DMS114 treated with DMSO at 0.1 percent for 48 hours (cell line): Measurements from ENCODE around the gene KNOP1.
"Not testable (repeated sequence)": the region's sequence is repeated elsewhere in the genome, so short reads cannot be mapped to it uniquely, and the experiment has no call there.

Experiments
- DNase-seq: peaks from one replicate; lab custom pipeline; 2025; ENCODE audit not compliant: unreplicated experiment; lab: John Stamatoyannopoulos, UW

The KNOP1 gene

DNA sequence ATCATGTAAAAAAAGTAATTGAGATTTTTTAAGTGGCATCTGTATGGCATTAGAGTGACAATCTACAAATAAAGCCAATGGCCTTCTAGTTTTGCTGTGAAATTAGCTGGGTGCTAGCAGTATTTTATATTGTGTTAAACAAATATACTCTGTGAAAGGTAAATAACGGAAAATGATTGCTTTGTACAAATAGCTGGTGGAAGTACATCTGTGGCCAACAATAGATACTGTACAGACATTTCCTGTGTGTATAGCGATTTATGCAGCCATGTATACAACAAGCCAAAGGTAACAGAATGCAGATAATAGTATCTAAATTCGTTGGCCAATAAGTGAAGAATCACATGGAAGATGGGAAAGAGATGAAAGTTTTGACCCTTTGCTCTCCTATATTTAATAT lies 26.6 kb upstream of the KNOP1 start:
- no peak for DNase-seq

DNA sequence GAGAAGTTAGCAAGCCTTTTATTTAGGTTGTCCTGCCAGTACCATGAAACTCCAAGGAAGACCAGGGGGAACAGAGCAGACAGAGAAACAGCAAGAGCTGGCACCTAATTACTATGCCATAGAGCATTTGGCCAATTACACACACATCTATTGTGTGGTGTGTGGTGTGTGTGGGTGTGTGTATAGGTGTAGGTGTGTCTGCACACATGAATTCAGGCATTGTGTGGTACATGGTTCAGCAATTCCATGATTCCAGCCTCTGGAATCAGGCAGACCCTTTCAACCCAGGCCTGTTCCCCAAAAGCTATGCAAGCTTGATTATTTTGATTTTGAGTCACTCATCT lies 25.8 kb upstream of the KNOP1 start:
- DNase-seq, result no peak

DNA sequence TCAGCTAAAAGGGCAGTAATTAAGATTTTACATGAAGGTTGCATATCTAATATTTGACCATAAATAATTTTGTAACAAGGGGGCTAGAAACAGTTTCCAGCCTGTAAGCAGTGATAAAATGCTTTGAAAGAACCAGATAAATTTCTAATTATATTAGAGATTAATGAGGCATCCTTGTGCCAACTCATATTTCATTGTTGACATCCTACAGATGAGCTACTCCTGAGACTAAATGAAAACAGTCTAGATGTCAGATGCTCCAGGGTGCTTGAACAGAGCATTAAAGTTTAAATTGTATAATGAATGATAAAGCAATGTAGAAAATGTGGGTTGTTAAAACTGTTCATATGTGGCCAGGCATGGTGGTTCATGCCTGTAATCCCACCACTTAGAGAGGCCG lies 23.3 kb upstream of the KNOP1 start:
- DNase-seq, result no peak

DNA sequence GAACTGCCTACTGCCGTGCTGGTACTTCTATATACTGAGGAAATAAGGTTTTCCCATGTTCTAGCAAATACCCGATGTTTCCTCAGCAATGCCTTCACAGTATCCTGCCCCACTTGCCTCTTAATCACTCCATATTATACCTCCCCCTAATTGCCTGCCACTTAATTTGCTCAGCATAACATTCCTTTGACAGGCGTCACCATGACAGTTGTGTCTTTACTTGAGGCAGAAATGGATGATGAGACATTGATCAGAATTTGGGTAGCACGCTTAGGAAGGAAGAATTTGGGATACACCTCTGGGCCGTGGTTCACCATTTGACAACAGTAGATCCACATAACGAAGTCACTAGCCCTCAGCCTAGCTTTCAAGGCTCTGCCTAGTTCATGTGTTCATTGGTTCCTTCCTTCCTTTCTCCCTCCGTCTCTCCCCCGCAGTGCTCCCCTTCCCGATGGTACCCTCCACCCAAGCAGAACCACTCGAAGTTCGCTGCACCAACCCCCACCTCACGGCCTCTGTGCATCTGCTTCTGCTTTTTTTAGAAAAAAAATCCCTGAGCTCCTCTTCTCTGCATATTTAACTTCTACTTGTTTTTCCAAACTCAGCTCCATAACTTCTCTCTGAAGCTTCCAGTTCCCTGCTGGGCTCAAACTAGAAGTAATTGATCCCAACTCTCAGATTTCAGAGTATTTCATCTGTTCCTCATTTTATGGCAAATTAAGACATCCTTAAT lies 19.4 kb upstream of the KNOP1 start:
- DNase-seq, result no peak

DNA sequence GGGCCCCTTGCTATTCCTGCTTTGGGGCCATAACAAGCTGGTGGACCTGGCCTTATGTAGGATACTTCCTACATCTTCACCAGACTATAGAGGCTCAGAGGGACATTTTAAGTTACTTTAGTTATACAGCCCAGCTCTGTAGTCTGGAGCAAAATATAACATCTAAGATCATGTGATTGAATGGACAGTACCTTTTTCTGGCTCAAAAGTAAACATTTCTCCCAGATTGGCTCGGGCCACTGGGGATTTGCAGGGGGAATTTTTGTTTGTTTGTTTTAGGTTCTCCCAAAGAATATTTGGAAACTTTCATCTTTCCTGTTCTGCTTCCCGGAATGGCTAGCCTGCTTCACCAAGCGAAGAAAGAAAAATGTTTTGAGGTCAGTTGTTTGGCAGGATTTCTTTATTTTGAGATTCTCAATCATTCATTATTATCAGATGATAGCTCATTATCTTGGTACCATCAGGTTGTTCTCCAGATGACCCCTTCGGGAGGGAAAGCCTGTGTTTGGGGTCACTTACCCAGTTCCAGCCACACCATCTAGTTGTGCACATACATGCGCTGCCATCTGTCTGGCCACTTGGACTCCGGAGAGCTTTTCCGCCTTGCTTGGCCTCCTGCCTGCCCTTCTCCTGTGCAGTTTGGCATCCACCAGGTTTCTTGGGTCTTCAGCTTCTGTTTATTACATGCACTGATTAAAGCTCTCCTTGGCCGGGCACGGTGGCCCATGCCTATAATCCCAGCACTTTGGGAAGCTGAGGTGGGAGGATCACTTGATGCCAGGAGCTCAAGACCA lies 17.2 kb upstream of the KNOP1 start:
- DNase-seq, result no peak

DNA sequence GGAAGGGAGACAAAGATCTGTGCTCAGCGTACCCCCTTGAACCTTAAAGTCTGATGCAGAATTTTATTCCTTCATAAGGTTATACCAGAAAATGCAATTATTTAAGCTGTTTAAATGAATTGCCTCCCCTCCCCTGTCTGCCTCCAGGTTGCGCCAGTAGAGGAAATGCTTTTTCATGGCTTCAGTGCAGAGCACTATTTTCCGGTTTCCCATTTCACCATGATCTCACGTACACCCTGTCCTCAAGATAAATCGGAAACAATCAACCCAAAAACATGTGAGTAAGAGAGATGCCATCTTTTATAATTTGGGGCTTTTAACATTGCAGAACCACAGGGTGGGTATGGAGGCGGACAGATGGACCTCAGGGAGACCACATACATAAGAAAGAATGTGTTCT lies 15.5 kb upstream of the KNOP1 start:
- DNase-seq, result no peak

DNA sequence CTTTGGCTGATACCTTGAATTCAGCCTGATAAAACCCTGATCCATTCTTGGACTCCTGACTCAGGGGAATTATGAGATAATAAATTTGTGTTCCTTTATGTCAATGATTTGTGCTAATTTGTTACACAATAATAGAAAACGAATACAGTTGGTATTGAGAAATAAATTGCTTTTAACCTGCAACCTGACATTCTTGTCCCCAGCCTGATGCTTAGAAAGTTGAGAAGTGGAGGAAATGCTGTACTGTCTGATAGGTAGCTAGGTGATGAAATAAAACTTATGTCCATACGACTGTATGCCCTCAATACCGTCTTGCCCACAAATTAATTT lies 10.6 kb upstream of the KNOP1 start:
- DNase-seq, result no peak

DNA sequence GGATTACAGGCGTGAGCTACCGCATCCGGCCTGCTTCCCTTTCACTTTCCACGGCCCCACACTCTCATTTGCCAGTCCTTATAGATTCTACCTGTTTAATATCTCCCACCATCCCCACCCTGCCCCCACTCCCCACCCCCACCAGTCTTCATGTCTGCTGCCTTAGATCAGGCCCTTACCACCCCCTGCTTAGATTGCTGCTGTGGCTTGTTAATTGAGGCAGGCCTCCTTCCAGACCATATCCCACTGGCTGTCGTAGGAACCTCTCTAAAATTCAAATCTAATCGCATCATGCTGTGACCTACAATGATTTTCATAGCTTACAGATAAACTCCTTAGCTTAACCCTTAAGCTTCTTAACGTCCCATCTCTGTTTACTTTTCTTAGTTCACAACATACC lies 5.0 kb upstream of the KNOP1 start:
- no peak for DNase-seq

DNA sequence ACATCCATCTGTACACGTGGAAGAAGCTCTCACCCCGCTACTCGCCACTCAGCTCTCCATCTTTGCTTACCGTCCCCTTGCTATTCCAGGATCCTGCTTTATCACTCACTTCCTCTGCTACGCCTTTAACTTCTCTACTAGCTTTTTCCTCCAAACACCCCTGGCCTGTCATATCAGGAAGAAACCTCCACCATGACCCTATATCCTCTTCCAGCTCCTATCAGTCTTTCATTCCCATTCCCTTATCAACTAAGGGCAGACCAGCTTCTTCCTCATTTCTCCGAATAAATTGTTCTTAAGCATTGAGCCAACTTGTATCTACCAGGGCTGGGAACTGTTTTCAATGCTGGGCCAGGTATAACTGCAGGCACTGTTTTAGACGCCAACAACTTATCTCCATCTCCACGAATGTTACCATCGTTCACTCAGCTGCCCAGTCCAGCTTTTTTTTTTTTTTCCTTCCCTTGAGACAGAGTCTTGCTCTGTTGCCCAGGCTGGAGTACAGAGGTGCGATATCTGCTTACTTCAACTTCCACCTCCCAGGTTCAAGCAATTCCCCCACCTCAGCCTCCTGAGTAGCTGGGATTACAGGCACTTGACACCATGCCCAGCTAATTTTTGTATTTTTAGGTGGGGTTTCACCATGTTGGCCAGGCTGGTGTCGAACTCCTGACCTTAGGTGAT lies 4.4 kb upstream of the KNOP1 start:
- DNase-seq, result no peak

DNA sequence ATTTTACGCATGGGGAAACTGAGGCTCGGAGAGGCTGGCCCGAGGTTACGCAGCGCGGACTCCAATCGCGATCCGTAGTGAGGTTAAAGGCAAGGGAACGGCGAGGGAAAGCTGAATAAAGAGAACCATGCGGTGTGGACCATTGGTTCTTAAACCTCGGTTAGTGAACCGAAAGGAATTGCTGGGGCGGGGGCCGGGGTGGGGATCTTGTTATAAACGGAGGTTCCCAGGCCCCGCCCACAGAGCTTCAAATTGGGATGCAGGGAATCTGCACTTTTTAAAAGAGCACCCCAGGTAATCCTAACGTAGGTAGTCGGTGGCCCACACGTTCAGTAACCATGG lies 568 bp upstream of the KNOP1 start:
- no peak for DNase-seq

DNA sequence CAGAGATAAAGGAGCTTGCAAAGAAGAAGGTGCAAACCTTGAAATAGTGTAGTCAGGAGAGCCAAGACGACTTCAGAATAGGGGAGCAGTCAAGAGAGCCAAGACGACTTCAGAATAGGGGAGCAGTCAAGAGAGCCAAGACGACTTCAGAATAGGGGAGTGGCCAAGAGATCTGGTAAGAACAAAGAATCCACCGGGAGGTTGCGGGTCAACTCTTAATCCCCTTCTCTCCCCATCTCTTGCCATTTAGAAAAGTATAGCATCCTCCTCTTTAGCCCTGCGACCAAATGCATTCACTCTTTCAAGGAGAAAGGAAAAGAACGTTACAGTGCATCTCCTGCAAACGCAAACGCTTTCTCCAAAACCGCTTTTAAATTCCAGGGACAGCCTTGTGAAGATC lies 713 bp downstream of the KNOP1 start:
- DNase-seq, result no peak

DNA sequence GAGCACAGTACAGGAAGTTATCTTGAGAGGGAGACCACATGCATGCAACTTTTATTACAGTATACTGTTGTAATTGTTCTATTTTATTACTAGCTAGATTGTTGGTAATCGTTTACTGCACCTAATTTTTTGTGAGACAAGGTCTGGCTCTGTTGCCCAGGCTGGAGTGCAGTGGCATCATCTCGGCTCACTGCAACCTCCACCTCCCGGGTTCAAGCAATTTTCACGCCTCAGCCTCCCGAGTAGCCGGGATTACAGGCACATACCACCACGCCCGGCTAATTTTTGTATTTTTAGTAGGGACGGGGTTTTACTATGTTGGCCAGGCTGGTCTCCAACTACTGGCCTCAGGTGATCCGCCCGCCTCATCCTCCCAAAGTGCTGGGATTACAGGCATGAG lies 1.3 kb downstream of the KNOP1 start:
- DNase-seq, result not testable (repeated sequence)

DNA sequence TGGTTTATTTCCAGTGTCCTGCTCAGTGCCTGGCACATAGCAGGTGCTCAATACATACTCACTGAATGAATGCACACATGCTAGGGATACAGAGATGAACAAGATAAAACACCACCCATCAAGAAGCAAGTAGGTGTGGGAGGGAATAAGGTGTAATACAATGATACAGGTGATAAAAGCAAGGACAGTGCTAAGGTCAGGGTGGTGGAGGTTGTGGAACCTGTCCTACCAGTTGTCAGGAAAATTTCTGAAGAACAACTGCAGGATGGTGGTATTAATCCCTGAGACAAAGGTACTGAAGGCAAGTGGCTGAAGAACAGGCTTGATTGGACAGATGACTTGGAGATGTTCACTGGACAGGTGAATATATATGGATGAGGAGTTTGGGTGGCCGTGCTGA lies 1.8 kb downstream of the KNOP1 start:
- DNase-seq, result no peak

DNA sequence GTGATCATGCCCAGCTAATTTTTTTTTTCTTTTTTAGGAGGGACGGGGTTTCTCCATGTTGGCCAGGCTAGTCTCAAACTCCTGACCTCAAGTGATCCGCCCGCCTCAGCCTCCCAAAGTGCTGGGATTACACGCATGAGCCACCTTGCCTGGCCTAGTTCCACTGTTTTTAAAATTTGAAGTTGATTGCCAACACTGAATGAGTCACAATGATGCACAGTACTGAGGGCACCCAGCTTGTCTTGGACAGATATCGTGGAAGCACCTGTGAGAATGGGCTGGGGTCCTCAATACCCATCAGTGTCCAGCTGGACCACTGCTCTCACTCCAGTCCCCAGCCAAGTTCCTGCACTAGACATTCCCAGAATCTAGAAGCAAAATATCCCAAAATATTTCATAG lies 2.5 kb downstream of the KNOP1 start:
- no peak for DNase-seq

DNA sequence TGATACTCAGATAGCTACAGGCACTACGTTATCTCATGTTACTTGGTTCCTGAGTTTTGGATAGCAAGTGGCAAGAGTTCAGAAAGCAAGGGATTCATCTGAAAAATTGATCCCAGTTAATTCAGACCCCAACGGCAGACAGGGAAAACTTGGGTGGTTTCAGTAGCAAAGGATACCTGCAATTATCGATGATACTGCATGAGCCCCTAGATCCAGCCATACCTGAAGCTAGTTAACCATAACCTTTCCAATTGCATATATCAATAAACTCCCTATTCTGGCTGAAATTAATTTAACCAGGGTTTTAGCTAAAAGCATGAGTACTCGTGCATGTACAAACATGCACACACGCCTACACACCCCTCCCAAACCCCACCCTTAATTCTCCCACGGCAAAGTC lies 4.3 kb downstream of the KNOP1 start:
- DNase-seq, result no peak

DNA sequence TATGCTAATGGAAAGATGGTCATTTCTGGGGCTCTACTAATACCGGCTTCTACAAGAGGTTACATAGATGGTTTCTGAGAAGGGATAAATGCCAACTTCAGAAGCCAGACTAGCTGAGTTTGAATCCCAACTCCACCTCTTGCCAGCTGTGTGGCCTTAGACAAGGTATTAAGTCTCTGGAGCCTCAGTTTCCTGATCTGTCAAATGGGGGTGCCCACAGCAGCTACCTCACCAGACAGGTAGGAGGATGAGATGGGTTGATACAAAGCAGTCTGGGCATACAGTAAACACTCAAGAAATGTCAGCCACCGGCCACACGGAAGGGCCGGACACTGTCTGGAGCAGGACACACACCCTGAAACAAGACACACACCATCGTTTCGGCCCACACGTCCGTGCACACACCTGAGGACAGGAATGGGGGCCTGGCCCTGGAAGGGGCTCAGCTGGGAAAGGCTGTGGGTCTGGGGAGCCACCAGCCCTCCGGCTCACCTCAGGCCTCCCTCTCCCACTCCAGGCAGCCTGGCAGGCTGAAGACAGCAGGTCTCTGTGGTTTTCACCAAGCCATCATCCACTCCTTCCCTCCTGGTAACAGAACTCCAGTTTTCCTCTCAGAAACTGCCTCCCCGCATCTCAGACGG lies 5.5 kb downstream of the KNOP1 start:
- no peak for DNase-seq

DNA sequence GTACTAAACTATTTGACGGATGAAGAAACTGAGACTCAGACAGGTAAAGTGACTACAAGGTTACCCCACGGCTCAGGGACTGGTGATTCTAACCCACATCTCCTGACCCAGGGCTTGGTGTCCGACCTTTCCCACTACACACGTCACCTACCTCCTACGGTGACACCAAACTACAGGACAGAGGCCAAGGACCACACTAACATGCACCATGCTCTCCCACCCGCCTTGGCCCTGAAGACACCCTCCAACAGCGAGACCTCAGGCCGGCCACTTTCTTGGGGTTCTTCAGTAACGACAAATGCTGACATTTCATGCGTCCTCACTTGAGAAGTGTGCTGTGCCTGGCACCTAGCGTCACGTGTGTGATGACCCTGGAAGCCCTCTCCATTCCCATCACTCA lies 6.4 kb downstream of the KNOP1 start:
- DNase-seq, result no peak

DNA sequence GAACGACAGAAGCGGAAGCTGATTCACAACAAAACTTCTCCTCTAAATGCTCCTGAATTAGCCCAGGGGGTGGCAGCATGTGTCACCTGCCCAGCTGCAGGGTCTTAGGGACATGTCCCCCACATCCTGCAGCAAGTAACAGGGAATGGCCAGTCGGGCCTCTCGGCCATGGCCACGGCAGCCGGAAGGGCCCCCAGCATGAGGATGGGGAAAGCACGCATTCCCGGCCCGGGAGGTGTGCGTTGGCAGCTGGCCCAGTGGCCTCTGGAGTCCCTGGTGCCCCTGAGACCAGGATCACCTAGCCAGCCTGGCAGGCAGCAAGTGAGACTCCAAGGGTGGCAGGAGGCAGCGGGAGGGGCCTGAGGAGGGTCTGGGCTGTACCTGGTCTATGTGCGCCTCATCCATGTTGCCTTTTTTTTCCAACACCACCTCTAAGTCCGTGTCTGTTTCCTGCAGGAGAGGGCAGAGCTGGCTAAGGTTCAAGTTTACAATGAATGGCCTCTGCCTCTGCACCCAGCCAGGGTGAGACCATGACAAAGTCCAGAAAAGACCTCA lies 7.0 kb downstream of the KNOP1 start:
- no peak for DNase-seq

DNA sequence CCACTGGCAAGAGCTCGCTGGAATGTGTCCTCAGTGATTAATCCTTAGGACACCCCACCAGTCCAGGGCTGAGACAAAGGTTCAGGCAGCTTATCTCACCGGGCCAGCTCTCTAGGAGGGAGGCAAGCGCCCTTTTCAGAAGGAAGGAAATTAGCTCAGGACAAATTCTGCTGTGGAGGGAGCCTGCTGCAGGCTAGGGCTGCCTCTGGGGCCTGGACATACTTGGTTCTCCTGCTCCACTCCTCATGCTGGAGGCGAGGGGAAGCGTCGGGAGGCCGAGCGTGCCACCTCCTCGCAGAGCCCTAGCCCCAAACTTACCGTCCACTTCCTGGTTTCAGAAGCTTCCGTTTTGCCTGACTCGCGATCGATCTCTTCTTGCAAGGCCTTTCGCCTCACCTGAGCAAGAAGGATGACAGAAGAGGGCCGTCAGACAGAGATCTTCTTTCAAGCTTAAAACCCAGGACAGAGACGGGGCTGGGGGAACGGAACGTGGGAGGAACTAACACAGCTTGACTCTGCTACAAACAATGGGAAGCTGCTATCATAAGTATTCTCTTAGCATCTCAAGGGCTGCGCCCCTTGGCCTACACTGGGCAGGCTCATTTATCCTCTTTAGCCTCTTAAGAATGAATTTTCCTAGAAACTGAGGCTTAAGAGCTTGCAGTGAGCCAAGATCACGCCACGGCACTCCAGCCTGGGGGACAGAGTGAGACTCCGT lies 7.7 kb downstream of the KNOP1 start:
- DNase-seq, result no peak

DNA sequence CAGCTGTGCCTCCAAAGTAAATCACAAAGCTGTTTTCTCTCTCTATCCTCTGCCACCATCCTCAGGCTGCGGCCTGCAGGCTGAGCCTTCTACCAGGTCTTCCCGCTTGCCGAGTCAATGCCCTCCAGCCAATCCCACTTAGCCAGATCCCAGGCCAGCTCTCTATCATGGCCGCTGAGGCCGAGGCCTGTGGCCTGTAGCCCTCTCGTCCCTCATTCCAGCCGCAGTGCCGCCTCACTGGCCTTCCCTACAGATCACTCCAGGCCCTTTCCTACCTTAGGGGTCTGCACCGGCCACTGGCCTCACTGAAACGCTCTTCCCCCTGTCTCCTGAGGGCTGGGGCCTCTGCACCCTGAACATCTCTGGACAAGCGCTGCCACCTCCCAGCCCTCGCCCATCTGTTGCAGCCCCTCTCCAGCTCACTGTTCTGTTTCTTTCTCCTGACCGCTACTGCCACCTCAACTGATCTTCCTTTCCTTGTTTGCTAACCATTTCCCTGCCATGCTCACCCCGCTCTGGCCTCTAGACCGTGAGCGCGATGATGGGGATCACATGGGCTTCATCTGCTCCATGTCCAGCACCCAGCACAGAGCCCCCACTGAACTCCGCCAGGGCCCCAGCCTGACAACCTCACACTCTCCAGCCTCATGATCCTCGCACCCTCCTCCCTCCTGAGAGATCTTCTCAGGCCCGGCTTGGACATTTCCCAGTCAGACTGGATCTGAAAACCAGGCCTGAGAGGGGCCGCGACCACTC lies 8.5 kb downstream of the KNOP1 start:
- DNase-seq, result no peak
